ENCODE results near the gene SHBG. TPM values are rescaled to one million over a fixed set of nuclear protein-coding genes. Genes with fewer than 3 reads are reported as not detected.

The SHBG gene
- total and polyA plus RNA-seq, 2 experiments from 2014 or later = 0.96 TPM; not detected in 1

DNA sequence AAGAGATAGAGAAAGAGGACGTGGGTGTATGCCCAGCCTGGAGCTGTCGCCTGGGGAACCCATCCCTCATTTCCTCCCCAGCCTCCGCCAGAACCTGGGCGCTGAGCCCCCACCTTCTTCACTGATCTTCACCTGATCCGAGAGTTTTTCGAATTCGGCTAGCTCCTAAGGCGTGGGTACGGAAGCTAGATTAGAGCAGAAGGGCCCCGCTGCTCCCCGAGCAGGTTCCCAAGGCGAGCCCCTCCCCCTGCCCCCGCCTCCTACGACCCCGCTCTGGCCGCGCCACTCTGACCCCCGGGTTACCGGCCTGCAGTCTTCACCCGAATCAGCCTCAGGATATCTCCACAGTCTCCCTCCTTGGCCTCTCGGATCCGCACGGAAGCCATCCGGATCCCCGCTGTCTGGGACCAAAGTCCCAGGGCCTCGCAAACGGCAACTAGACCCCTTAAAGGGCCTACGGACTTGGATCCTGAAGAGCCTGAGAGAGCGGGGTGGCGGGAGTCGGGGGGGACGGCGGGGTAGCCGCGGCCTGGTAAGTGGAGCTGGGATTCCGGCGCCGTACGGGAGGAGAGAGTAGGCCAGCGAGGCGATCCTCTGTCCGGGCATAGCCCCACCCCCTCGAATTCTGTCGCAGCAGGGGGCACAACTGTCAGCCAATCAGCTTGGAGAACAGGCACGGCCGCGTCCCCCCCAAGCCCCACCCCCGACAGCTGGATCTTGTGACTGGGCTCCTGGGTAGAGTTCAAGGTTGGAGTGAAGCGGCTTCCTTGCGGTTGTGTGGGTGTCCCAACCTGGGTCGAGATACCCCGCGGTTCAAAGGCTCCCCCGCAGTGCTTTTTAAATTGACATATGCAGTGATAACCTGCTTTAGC lies 2.4 kb upstream of the SHBG start, which contains the start of gene SAT2:
Gene SAT2, minus strand, starts transcription at position 572 of the 872 bp plus-strand sequence. Its CDS starts 186 bp downstream, at position 386.
- H2AFZ ChIP-seq = peak within 1 kb of the TSS; percentile 89
- peak; percentile 96 for DNase-seq
- no peaks in the 10 kb centered on the region for H3F3A ChIP-seq (ENCODE audit: insufficient read depth)
- no peaks in the 10 kb centered on the region for H3K4me1 ChIP-seq (ENCODE audit: insufficient read depth)
- H3K36me3 ChIP-seq (ENCODE audit: low read depth) = no peaks in the 10 kb centered on the region
- peak within 1 kb of the TSS; percentile 99 for H3K9ac ChIP-seq
- peak within 1 kb of the TSS; percentile 99 for H3K4me3 ChIP-seq
- TF ChIP-seq EZH2phosphoT487 (IDR thresholded peaks at IDR 0.05; ENCODE audit: insufficient read depth, low read depth) (no peak), EZH2 (IDR thresholded peaks at IDR 0.05; ENCODE audit: insufficient read depth, poor library complexity, severe bottlenecking) (no peak)
- 2 to 3% methylated on average over 41 to 52 of the region's 54 CpGs for WGBS, 2 experiments (ENCODE audit: low coverage in 1 of 2, low lambda C conversion rate in 2 of 2, missing lambda C conversion rate in 2 of 2)
- no peaks in the 10 kb centered on the region for H3K9me2 ChIP-seq (ENCODE audit: insufficient read depth)
- peaks cover 12% of the 10 kb centered on the region for H3K79me2 ChIP-seq (ENCODE audit: insufficient read depth)
- peak within 1 kb of the TSS; percentile 88 for H3K27ac ChIP-seq
- H3K27me3 ChIP-seq (replicated peaks; ENCODE audit: insufficient read depth) = no peaks in the 10 kb centered on the region
- H3K9me3 ChIP-seq (ENCODE audit: low read depth) = no peaks in the 10 kb centered on the region
- peak within 1 kb of the TSS; percentile 90 for H3K4me2 ChIP-seq (ENCODE audit: unreplicated experiment)
- H4K20me1 ChIP-seq (ENCODE audit: insufficient read depth) = no peaks in the 10 kb centered on the region
- in situ Hi-C loops (cut with MboI) = no loop called here

DNA sequence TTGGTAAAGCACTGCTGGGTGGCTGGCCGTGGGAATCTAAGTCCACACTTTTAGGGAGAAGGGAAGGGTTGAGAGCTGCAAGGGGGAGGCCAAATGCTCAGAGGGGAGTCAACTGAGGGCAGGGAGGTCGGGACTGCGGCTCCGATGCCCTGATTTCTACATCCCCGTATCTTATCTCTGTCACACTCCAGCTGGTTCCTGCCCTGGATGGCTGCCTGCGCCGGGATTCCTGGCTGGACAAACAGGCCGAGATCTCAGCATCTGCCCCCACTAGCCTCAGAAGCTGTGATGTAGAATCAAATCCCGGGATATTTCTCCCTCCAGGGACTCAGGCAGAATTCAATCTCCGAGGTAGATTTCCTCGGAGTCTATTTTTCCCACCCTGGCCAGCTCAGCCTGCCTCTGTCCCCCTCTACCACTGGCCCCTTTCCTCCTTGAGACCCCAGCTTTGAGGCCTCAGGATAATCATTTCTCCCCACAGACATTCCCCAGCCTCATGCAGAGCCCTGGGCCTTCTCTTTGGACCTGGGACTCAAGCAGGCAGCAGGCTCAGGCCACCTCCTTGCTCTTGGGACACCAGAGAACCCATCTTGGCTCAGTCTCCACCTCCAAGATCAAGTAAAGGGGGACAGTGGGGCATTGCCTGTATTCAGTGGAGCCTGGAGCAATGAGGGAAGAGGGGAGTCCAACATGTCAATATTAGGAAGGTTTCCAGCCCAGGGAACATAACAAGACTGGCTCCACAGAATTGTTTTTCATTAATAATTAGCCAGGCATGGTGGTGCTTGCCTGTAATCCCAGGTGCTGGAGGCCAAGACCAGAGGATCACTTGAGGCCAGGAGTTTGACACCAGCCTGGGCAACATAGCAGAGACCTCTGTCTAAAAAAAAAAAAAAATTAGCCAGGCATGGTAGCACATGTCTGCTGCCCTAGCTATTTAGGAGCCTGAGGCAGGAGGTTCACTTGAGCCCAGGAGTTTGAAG lies 1.8 kb downstream of the SHBG start:
- H3F3A ChIP-seq (ENCODE audit: insufficient read depth) = no peaks in the 10 kb centered on the region
- no peaks in the 10 kb centered on the region for H3K9me2 ChIP-seq (ENCODE audit: insufficient read depth)
- no peaks in the 10 kb centered on the region for H3K4me1 ChIP-seq (ENCODE audit: insufficient read depth)
- no peaks in the 10 kb centered on the region for H3K27me3 ChIP-seq (replicated peaks; ENCODE audit: insufficient read depth)
- H3K9me3 ChIP-seq (ENCODE audit: low read depth) = no peaks in the 10 kb centered on the region
- WGBS, 2 experiments (ENCODE audit: low coverage in 1 of 2, low lambda C conversion rate in 2 of 2, missing lambda C conversion rate in 2 of 2) = 67 to 73% methylated on average over 11 of the region's 11 CpGs
- no peak for DNase-seq
- no peaks in the 10 kb centered on the region for H4K20me1 ChIP-seq (ENCODE audit: insufficient read depth)
- no peak overlapping the region for H3K9ac ChIP-seq
- no peak overlapping the region for H3K4me2 ChIP-seq (ENCODE audit: unreplicated experiment)
- peaks cover 5% of the 10 kb centered on the region for H3K79me2 ChIP-seq (ENCODE audit: insufficient read depth)
- no peak overlapping the region for H2AFZ ChIP-seq
- in situ Hi-C loops (cut with MboI) = loop anchor here (10.0 kb wide), 1 partner anchor 153 kb away; no protein-coding TSS in a partner anchor
- no peaks in the 10 kb centered on the region for H3K36me3 ChIP-seq (ENCODE audit: low read depth)
- no peak overlapping the region for H3K27ac ChIP-seq
- no peak overlapping the region for H3K4me3 ChIP-seq
- no peak for TF ChIP-seq EZH2 (IDR thresholded peaks at IDR 0.05; ENCODE audit: insufficient read depth, poor library complexity, severe bottlenecking)
- no peak for TF ChIP-seq EZH2phosphoT487 (IDR thresholded peaks at IDR 0.05; ENCODE audit: insufficient read depth, low read depth)

DNA sequence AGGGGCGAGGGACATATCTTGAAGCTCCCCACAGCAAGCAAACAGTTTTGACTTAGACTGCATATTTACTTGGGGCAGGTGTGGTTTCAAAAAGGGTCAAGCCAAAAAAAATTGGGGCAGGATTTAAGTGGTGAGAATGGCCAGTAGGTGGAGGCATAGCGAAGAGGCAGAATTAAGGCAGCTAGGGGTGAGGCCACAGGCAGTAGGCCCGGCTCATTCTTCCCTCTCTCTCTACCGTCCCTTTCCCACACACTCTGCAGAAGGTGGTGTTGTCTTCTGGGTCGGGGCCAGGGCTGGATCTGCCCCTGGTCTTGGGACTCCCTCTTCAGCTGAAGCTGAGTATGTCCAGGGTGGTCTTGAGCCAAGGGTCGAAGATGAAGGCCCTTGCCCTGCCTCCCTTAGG lies 2.6 kb downstream of the SHBG start:
- Histone ChIP-seq H2AFZ (peak overlapping the region; percentile 80), H3K9ac (peak overlapping the region; percentile 41; the same call in 1 of the 2 replicates), H3K4me1 (ENCODE audit: insufficient read depth) (no peaks in the 10 kb centered on the region), H3K4me3 (no peak overlapping the region), H3K27me3 (replicated peaks; ENCODE audit: insufficient read depth) (no peaks in the 10 kb centered on the region), H3K9me2 (ENCODE audit: insufficient read depth) (no peaks in the 10 kb centered on the region), H3K4me2 (ENCODE audit: unreplicated experiment) (no peak overlapping the region), H3K36me3 (ENCODE audit: low read depth) (no peaks in the 10 kb centered on the region), H3K9me3 (ENCODE audit: low read depth) (no peaks in the 10 kb centered on the region), H3K27ac (no peak overlapping the region), H3F3A (ENCODE audit: insufficient read depth) (no peaks in the 10 kb centered on the region), H3K79me2 (ENCODE audit: insufficient read depth) (no peaks in the 10 kb centered on the region), H4K20me1 (ENCODE audit: insufficient read depth) (no peaks in the 10 kb centered on the region)
- 14 to 17% methylated on average over 6 of the region's 6 CpGs for WGBS, 2 experiments (ENCODE audit: low coverage in 1 of 2, low lambda C conversion rate in 2 of 2, missing lambda C conversion rate in 2 of 2)
- in situ Hi-C loops (cut with MboI) = loop anchor here (10.0 kb wide), 1 partner anchor 152 kb away; no protein-coding TSS in a partner anchor
- peak; percentile 79 for DNase-seq
- TF ChIP-seq EZH2phosphoT487 (IDR thresholded peaks at IDR 0.05; ENCODE audit: insufficient read depth, low read depth) (no peak), EZH2 (IDR thresholded peaks at IDR 0.05; ENCODE audit: insufficient read depth, poor library complexity, severe bottlenecking) (no peak)

DNA sequence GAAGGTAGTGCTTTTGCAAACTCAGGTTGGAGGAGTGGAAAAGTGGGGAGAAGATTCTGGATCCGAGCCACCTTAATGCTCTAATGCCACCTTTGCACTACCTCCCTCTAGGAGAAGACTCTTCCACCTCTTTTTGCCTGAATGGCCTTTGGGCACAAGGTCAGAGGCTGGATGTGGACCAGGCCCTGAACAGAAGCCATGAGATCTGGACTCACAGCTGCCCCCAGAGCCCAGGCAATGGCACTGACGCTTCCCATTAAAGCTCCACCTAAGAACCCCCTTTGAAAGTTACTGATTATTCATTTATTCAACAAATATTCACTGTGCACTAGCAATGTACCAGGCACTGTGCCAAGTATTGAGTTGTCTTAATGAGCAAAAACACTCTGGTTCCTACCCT lies 3.2 kb downstream of the SHBG start:
- Histone ChIP-seq H3K4me3 (no peak overlapping the region), H3K4me1 (ENCODE audit: insufficient read depth) (no peaks in the 10 kb centered on the region), H3K27me3 (replicated peaks; ENCODE audit: insufficient read depth) (no peaks in the 10 kb centered on the region), H3K36me3 (ENCODE audit: low read depth) (no peaks in the 10 kb centered on the region), H3K79me2 (ENCODE audit: insufficient read depth) (no peaks in the 10 kb centered on the region), H2AFZ (no peak overlapping the region), H3F3A (ENCODE audit: insufficient read depth) (no peaks in the 10 kb centered on the region), H3K27ac (no peak overlapping the region), H4K20me1 (ENCODE audit: insufficient read depth) (no peaks in the 10 kb centered on the region), H3K9ac (0 out of 2 replicates have a peak overlapping the region, but pooled peaks have one; percentile 41), H3K9me3 (ENCODE audit: low read depth) (no peaks in the 10 kb centered on the region), H3K4me2 (ENCODE audit: unreplicated experiment) (no peak overlapping the region), H3K9me2 (ENCODE audit: insufficient read depth) (no peaks in the 10 kb centered on the region)
- TF ChIP-seq EZH2phosphoT487 (IDR thresholded peaks at IDR 0.05; ENCODE audit: insufficient read depth, low read depth) = no peak
- TF ChIP-seq EZH2 (IDR thresholded peaks at IDR 0.05; ENCODE audit: insufficient read depth, poor library complexity, severe bottlenecking) = no peak
- in situ Hi-C loops (cut with MboI) = loop anchor here (10.0 kb wide), 1 partner anchor 152 kb away; no protein-coding TSS in a partner anchor
- DNase-seq = no peak
- WGBS, 2 experiments (ENCODE audit: low coverage in 1 of 2, low lambda C conversion rate in 2 of 2, missing lambda C conversion rate in 2 of 2) = 54 to 70% methylated on average over 2 of the region's 2 CpGs
